Vagina (tissue), 2 donors: ENCODE data around the gene ARHGAP4. TPM values are rescaled to one million over a fixed set of nuclear protein-coding genes. Genes with fewer than 3 reads are reported as not detected.
A peak's percentile ranks its signal among the peaks of the same experiment; 100 is the strongest.

ENCODE experiments used
- DNase-seq, 2 donors: peaks; one replicate each; pipeline ENCODE4 v3.0.0-alpha.2; 2017; ENCODE audit errors: extremely low spot score in 2 of 2
- H3K27ac ChIP-seq: fragments of 200-600 bp; sonication (generic); one replicate; pipeline ENCODE4 v1.5.1; 2019
- H3K27me3 ChIP-seq: fragments of 200-600 bp; sonication (generic); one replicate; pipeline ENCODE4 v1.5.1; 2019
- H3K36me3 ChIP-seq, 2 donors: fragments of 200-600 bp; sonication (generic); one replicate each; pipeline ENCODE4 v1.5.1; 2017 to 2019
- H3K4me1 ChIP-seq: fragments of 200-600 bp; sonication (generic); one replicate; pipeline ENCODE4 v1.5.1; 2019
- H3K4me3 ChIP-seq, 2 donors: fragments of 200-600 bp; sonication (generic); 1 replicate in 1 of 2; 2 replicates in 1 of 2; pipeline ENCODE4 v1.5.1; 2016 to 2019
- H3K9me3 ChIP-seq: fragments of 200-600 bp; sonication (generic); one replicate; pipeline ENCODE4 v1.5.1; 2019
- CTCF ChIP-seq, 3 experiments: fragments of 450-650 bp in 2 of 3; fragments of 200-600 bp in 1 of 3; sonication (generic) in 1 of 3; IDR thresholded peaks; one replicate each; pipeline ENCODE4 v1.5.1; 2017 to 2019; ENCODE audit warnings: antibody characterized with exemption in 3 of 3, mild to moderate bottlenecking in 2 of 3, moderate library complexity in 2 of 3
- POLR2A ChIP-seq, 2 donors: fragments of 450-650 bp; IDR thresholded peaks; one replicate each; pipeline ENCODE4 v1.6.1; 2017; ENCODE audit warnings: antibody characterized with exemption in 2 of 2, mild to moderate bottlenecking in 2 of 2, moderate library complexity in 2 of 2
- POLR2AphosphoS5 ChIP-seq, 2 donors: sonication (generic); formaldehyde crosslinking; IDR thresholded peaks; one replicate each; pipeline ENCODE4 v1.9.0; 2017; ENCODE audit warnings: antibody characterized with exemption in 2 of 2, mild to moderate bottlenecking in 2 of 2, low read depth in 1 of 2; ENCODE audit not compliant: insufficient read depth in 1 of 2
- intact Hi-C: fragments of 100-400 bp; cut with DNase I; formaldehyde crosslinking; loops from one replicate; pipeline ENCODE4 v1.15.1; 2023
- total RNA-seq: library from RNA; depleted of rRNA; stranded (reverse); fragments of >200 nt; gene quantifications from one replicate; pipeline ENCODE4 v1.2.3, GENCODE V29; 2016

The ARHGAP4 gene
- 36.6 TPM for total RNA-seq

GRCh38 chrX:153925739-153926551 lies at the start of gene ARHGAP4:
ARHGAP4 (minus strand) TSS chrX:153926264; CDS start chrX:153926202, 62 bp downstream.
- Histone ChIP-seq H3K27ac (peak within 1 kb of the TSS; percentile 90), H3K9me3 (no peaks in the 10 kb centered on the region), H3K27me3 (no peaks in the 10 kb centered on the region), H3K36me3 (no peaks in the 10 kb centered on the region), H3K4me3 (peak within 1 kb of the TSS; percentile 57 to 64), H3K4me1 (peaks cover 53% of the 10 kb centered on the region)
- DNase-seq: no peak
- TF ChIP-seq CTCF (IDR thresholded peaks at IDR 0.05): no peak
- no peak for TF ChIP-seq POLR2A (IDR thresholded peaks at IDR 0.05)
- intact Hi-C loops: loop anchor here (10.0 kb wide), 1 partner anchor 141 kb away; the partner anchor contains the start of gene SRPK3

GRCh38 chrX:153974726-153975286 lies 48.7 kb upstream of the ARHGAP4 start:
- DNase-seq: no peak
- Histone ChIP-seq H3K9me3 (no peaks in the 10 kb centered on the region), H3K36me3 (no peaks in the 10 kb centered on the region), H3K4me3 (no peak overlapping the region), H3K4me1 (peaks cover 25% of the 10 kb centered on the region), H3K27me3 (no peaks in the 10 kb centered on the region), H3K27ac (peak overlapping the region; percentile 97)
- no peak for TF ChIP-seq POLR2A (IDR thresholded peaks at IDR 0.05)
- no peak for TF ChIP-seq CTCF (IDR thresholded peaks at IDR 0.05)
- TF ChIP-seq POLR2AphosphoS5 (IDR thresholded peaks at IDR 0.05; ENCODE audit: insufficient read depth in 1 of 2, low read depth in 1 of 2): no peak
- intact Hi-C loops: no loop called here

- H3K27me3 ChIP-seq: no peaks in the 10 kb centered on the region
- no peak for DNase-seq
- peaks cover 32% of the 10 kb centered on the region for H3K4me1 ChIP-seq
- H3K27ac ChIP-seq: peak overlapping the region; percentile 97
- H3K36me3 ChIP-seq: no peaks in the 10 kb centered on the region
- intact Hi-C loops: no loop called here
- TF ChIP-seq CTCF (IDR thresholded peaks at IDR 0.05): no peak
- TF ChIP-seq POLR2A (IDR thresholded peaks at IDR 0.05): no peak
- peak overlapping the region in 1 of 2 donors; percentile 94 for H3K4me3 ChIP-seq
- no peaks in the 10 kb centered on the region for H3K9me3 ChIP-seq
These were observed 48.1 kb upstream of the ARHGAP4 start for GRCh38 chrX:153974003-153974725.

GRCh38 chrX:153973127-153974002 lies 47.3 kb upstream of the ARHGAP4 start:
- no peaks in the 10 kb centered on the region for H3K36me3 ChIP-seq
- H3K9me3 ChIP-seq: no peaks in the 10 kb centered on the region
- H3K4me1 ChIP-seq: peaks cover 40% of the 10 kb centered on the region
- H3K27me3 ChIP-seq: no peaks in the 10 kb centered on the region
- peak overlapping the region; percentile 97 for H3K27ac ChIP-seq
- H3K4me3 ChIP-seq: peak overlapping the region; percentile 75 to 94
- TF ChIP-seq CTCF (IDR thresholded peaks at IDR 0.05) (no peak), POLR2AphosphoS5 (IDR thresholded peaks at IDR 0.05; ENCODE audit: insufficient read depth in 1 of 2, low read depth in 1 of 2) (no peak), POLR2A (IDR thresholded peaks at IDR 0.05) (no peak)
- DNase-seq: no peak
- intact Hi-C loops: no loop called here
